Esophagus (tissue), 2 donors: ENCODE results near the gene SIGLEC1. TPM values are rescaled to one million over a fixed set of nuclear protein-coding genes. Genes with fewer than 3 reads are reported as not detected.

Experiments used
- H3K27ac ChIP-seq, 2 donors: one replicate each; pipeline ENCODE4 v1.5.1; 2013; ENCODE audit warnings: low read depth in 2 of 2, mild to moderate bottlenecking in 2 of 2, inconsistent platforms in 1 of 2, low read length in 1 of 2, moderate library complexity in 1 of 2
- H3K27me3 ChIP-seq, 2 donors: one replicate each; pipeline ENCODE4 v1.6.1; 2013; ENCODE audit warnings: low read length in 2 of 2, control low read depth in 1 of 2, mild to moderate bottlenecking in 1 of 2; ENCODE audit not compliant: insufficient read depth in 2 of 2, control insufficient read depth in 1 of 2
- H3K36me3 ChIP-seq, 2 donors: one replicate each; pipeline ENCODE4 v1.6.1; 2013; ENCODE audit warnings: low read length in 1 of 2; ENCODE audit not compliant: control insufficient read depth in 2 of 2, insufficient read depth in 2 of 2
- H3K4me1 ChIP-seq, 2 donors: one replicate each; pipeline ENCODE4 v1.6.1; 2013; ENCODE audit warnings: low read length in 1 of 2; ENCODE audit not compliant: control insufficient read depth in 2 of 2, insufficient read depth in 2 of 2
- H3K4me3 ChIP-seq, 2 donors: one replicate each; pipeline ENCODE4 v1.5.1; 2013; ENCODE audit warnings: low read length in 2 of 2, mild to moderate bottlenecking in 2 of 2, low read depth in 1 of 2, moderate library complexity in 1 of 2
- H3K9me3 ChIP-seq, 2 donors: one replicate each; pipeline ENCODE4 v1.6.1; 2013; ENCODE audit warnings: mild to moderate bottlenecking in 2 of 2, low read depth in 1 of 2, low read length in 1 of 2, moderate library complexity in 1 of 2; ENCODE audit not compliant: control insufficient read depth in 2 of 2, insufficient read depth in 1 of 2
- WGBS, 2 donors: extraction: QIAGEN DNeasy Blood & Tissue Kit; methylation state at CpG; one replicate each; pipeline ENCODE4 v1.1.7; 2013; 5-methylcytosine and 5-hydroxymethylcytosine counted together
- polyA plus RNA-seq, 2 donors: library from polyadenylated mRNA; stranded (reverse); fragments of 200-250 nt; gene quantifications; one replicate each; pipeline ENCODE4 v1.2.3, GENCODE V29; 2013
- donor health status: healthy with polysubstance abuse.
- donor health status: Bipolar disorder and iron deficiency.

Gene SIGLEC1
- polyA plus RNA-seq, 2 donors, result 1.1 to 1.4 TPM

- Histone ChIP-seq H3K27me3 (no peaks in the 10 kb centered on the region), H3K4me3 (no peak overlapping the region), H3K27ac (no peak overlapping the region), H3K36me3 (no peaks in the 10 kb centered on the region), H3K9me3 (peaks cover 3 to 6% of the 10 kb centered on the region in 2 donors), H3K4me1 (peaks cover 0 to 4% of the 10 kb centered on the region in 2 donors)
- WGBS, 2 donors, result 82 to 88% methylated on average over 1 of the region's 1 CpG
Observed at GRCh38 chr20:3696200-3696599, 16.2 kb downstream of the SIGLEC1 start.

- H3K36me3 ChIP-seq, result no peaks in the 10 kb centered on the region
- no peaks in the 10 kb centered on the region for H3K27me3 ChIP-seq
- peaks cover 3 to 6% of the 10 kb centered on the region in 2 donors for H3K9me3 ChIP-seq
- H3K27ac ChIP-seq, result no peak overlapping the region
- no peak overlapping the region for H3K4me3 ChIP-seq
- H3K4me1 ChIP-seq, result peaks cover 0 to 4% of the 10 kb centered on the region in 2 donors
- 95 to 96% methylated on average over 5 of the region's 5 CpGs for WGBS, 2 donors
Observed at GRCh38 chr20:3694864-3695263, 17.5 kb downstream of the SIGLEC1 start.

DNA sequence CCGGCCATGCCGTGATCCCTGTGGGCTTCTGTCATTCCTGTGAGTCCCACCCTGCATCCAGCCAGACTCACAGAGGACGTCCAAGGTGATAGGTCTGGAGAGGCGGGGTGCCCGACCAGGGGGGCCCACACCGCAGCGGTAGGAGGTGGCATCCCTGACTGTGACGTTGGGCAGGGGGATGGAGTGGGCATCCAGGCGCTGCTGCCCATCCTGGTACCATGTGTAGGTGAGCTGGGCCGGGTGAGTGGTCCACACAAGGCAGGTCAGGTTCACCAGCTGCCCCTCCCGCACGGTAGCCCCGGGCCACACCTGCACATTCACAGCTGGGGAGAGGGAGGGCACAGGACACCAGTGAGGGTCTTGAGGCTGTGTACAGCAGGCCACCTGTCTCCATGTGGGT, 19.0 kb downstream of the SIGLEC1 start:
- peaks cover 3 to 6% of the 10 kb centered on the region in 2 donors for H3K9me3 ChIP-seq
- H3K36me3 ChIP-seq, result no peaks in the 10 kb centered on the region
- no peak overlapping the region for H3K4me3 ChIP-seq
- H3K4me1 ChIP-seq, result peaks cover 0 to 4% of the 10 kb centered on the region in 2 donors
- no peak overlapping the region for H3K27ac ChIP-seq
- no peaks in the 10 kb centered on the region for H3K27me3 ChIP-seq
- 82 to 90% methylated on average over 13 of the region's 13 CpGs for WGBS, 2 donors

- no peak overlapping the region for H3K4me3 ChIP-seq
- WGBS, 2 donors, result 87 to 92% methylated on average over 23 of the region's 23 CpGs
- H3K4me1 ChIP-seq, result no peaks in the 10 kb centered on the region
- no peak overlapping the region for H3K27ac ChIP-seq
- peaks cover 3 to 6% of the 10 kb centered on the region in 2 donors for H3K9me3 ChIP-seq
- no peaks in the 10 kb centered on the region for H3K27me3 ChIP-seq
- no peaks in the 10 kb centered on the region for H3K36me3 ChIP-seq
Observed at GRCh38 chr20:3692706-3693294, 19.6 kb downstream of the SIGLEC1 start.

- Histone ChIP-seq H3K36me3 (no peaks in the 10 kb centered on the region), H3K27ac (no peak overlapping the region), H3K4me3 (no peak overlapping the region), H3K9me3 (peaks cover 3 to 6% of the 10 kb centered on the region in 2 donors), H3K4me1 (peaks cover 3 to 5% of the 10 kb centered on the region in 2 donors), H3K27me3 (no peaks in the 10 kb centered on the region)
- WGBS, 2 donors, result 83 to 86% methylated on average over 9 of the region's 9 CpGs
Observed at GRCh38 chr20:3691897-3692296, 20.5 kb downstream of the SIGLEC1 start.

DNA sequence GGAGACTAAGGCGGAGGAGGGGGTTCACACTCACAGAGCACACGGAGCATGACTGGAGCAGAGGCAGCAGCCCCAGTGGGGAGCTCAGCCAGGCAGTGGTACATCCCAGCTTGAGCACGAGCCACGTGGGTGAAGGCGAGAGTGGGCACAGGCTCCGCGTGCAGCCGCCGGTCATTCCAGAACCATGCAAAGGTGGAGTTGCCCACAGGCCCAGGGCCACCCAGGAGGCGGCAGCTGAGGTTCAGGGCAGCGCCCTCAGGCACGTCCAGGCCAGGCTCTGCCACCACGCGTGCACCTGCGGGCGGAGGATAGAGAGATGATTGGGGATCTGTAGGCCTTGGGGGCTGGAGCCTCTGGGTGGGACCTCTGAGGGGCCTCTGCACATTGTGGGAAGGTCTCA, 21.1 kb downstream of the SIGLEC1 start:
- peaks cover 5 to 7% of the 10 kb centered on the region in 2 donors for H3K4me1 ChIP-seq
- H3K27me3 ChIP-seq, result no peaks in the 10 kb centered on the region
- WGBS, 2 donors, result 88% methylated on average over 16 of the region's 16 CpGs
- H3K4me3 ChIP-seq, result no peak overlapping the region
- H3K9me3 ChIP-seq, result peaks cover 0 to 1% of the 10 kb centered on the region in 2 donors
- no peaks in the 10 kb centered on the region for H3K36me3 ChIP-seq
- H3K27ac ChIP-seq, result no peak overlapping the region

DNA sequence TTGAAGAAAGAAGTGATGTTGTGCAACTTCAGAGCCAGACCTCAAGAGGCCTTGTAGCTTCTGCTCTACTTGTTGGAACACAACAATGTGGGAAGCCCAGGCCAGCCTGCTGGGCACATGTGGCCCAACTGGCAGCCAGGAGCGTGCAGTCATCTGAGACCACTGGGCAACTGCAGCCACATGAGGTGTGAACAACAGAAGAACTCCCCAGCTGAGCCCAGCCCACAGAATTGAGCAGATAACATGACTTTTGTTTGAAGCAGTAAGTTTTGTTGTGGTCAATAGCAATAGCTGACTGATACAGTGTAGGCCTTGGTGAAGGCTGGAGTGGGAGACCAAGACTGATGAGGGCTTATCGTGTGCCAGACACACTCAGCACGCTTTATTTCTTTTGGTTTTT, 22.0 kb downstream of the SIGLEC1 start:
- no peak overlapping the region for H3K4me3 ChIP-seq
- H3K9me3 ChIP-seq, result no peaks in the 10 kb centered on the region
- no peaks in the 10 kb centered on the region for H3K27me3 ChIP-seq
- 92 to 96% methylated on average over 3 of the region's 3 CpGs for WGBS, 2 donors
- peaks cover 5 to 8% of the 10 kb centered on the region in 2 donors for H3K4me1 ChIP-seq
- no peak overlapping the region for H3K27ac ChIP-seq
- H3K36me3 ChIP-seq, result no peaks in the 10 kb centered on the region

- 88 to 90% methylated on average over 11 of the region's 11 CpGs for WGBS, 2 donors
- H3K4me3 ChIP-seq, result no peak overlapping the region
- no peaks in the 10 kb centered on the region for H3K27me3 ChIP-seq
- no peaks in the 10 kb centered on the region for H3K9me3 ChIP-seq
- no peaks in the 10 kb centered on the region for H3K36me3 ChIP-seq
- H3K27ac ChIP-seq, result no peak overlapping the region
- H3K4me1 ChIP-seq, result peaks cover 5 to 8% of the 10 kb centered on the region in 2 donors
Observed at GRCh38 chr20:3689978-3690377, 22.4 kb downstream of the SIGLEC1 start.

DNA sequence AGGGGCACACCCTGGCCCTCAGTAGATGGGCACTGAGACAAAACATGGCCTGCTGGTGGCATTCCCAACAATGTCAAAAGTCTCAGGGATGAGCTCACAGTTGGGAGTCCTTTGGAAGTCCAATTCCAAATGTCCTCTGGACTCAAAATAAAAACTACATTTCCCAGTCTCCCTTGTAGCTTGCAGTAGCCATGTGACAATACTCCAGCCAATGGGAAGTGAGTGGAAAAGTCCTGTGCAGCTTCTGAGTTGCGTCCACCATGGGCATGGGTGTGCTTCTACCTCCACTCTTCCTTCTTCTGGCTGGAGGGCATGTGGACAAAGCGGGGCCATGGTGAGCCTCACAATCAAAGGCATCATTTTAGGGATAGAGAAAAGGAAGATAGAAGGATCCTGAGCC, 24.7 kb downstream of the SIGLEC1 start:
- Histone ChIP-seq H3K4me3 (no peak overlapping the region), H3K4me1 (peaks cover 5 to 8% of the 10 kb centered on the region in 2 donors), H3K9me3 (no peaks in the 10 kb centered on the region), H3K27ac (peak overlapping the region; percentile 40 to 45), H3K27me3 (no peaks in the 10 kb centered on the region), H3K36me3 (no peaks in the 10 kb centered on the region)
- 61 to 65% methylated on average over 2 of the region's 2 CpGs for WGBS, 2 donors

GRCh38 chr20:3686867-3687321, 25.5 kb downstream of the SIGLEC1 start:
- Histone ChIP-seq H3K4me3 (no peak overlapping the region), H3K9me3 (no peaks in the 10 kb centered on the region), H3K4me1 (peaks cover 5 to 11% of the 10 kb centered on the region in 2 donors), H3K27me3 (no peaks in the 10 kb centered on the region), H3K27ac (peak overlapping the region; percentile 40 to 45), H3K36me3 (no peaks in the 10 kb centered on the region)
- 25 to 29% methylated on average over 9 of the region's 9 CpGs for WGBS, 2 donors
